GM21576 (cell line): ENCODE data around the gene COPE.
"Not testable (repeated sequence)": the region's sequence is repeated elsewhere in the genome, so short reads cannot be mapped to it uniquely, and the experiment has no call there.

Experiments used
- ATAC-seq: cut with Tn5 transposase; IDR thresholded peaks from one replicate; pipeline ENCODE4 v1.9.1; 2021; ENCODE audit warnings: mild to moderate bottlenecking, moderate library complexity; ENCODE audit not compliant: unreplicated experiment

COPE gene

DNA sequence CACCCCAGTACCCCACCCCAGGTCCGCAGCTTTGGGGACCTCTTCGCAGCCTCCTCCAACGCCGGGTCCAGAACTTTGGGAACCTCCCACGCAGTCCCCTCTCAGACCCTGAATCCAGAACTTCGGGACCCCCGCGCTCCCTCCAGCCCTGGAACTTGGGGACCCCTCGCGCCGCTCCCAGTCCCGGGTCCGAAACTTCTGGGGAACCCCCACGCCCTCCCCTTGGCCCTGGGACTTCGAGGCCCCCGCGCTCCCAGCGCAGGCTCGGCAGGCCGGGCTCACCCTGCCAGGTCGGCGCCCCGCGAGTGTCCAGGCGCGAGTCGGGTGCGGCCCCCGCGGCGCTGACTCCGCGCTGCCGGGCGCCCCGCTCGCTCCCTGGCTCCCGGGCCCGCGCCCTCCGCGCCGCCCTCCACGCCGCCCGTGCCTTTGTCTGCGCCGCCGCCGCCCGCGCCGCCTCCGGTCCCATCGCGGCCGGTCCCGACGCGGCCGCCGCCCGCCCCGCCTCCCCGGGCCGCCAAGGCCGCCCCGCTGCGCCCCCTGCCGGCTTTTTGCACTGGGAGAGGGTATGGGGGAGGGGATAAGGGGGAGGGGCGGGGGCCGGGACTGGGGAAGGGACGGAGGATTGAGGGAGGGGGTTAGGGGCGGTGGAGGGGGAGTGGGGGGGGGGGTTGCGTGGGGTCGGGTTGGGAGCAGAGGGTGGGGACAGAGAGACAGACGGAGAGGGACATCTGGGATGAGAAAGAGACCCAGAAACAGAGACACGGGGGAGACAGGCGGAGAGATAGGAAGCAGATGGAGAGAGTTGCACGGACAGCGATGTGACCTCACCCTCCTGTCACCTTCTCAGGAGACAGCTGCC lies 21.8 kb upstream of the COPE start, which contains the start of gene HOMER3:
HOMER3 (minus strand) TSS at position 449 of the 859 bp plus-strand sequence. CDS start 2,235 bp downstream, outside the sequence.
- ATAC-seq: no peak

DNA sequence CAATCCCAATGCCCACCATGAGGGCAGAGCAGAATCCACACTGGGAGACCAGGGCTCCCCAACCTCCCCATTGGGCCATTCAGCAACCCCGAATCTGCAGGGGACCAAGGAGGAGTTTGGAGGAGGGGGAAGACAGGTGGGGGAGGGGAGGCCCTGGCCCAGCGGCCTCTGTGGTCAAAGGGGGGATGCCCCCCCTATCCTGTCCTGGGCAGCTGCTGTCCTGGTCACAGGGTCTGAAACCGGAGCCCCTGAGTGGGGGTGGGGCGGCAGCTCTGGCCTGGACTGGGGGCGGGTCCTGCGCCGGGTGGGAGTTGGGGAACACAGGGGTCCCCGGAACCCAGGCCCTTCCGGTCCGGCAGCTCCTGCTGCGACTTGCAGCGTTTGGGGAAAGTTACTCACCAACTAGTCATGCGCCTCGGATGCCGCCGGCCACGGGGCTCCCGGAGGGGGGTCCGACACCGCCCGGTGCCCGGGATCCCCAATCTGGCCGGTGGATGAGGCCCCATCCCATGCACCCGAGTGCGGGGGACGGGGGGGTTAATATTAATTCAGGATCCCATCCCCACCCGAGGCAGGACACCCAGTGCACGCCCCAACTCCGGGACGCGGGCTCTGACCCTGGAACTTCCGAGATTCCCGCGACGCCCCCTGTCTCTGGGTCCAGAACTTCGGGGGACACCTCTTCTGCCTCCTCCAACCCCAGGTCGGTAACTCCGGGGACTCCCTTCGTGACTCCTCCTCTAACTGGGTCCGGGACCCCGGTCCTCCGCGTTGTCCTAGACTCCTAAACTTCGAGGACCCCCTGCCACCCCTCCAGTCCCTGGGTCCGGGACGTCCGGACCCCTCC lies 21.0 kb upstream of the COPE start:
- ATAC-seq: no peak

DNA sequence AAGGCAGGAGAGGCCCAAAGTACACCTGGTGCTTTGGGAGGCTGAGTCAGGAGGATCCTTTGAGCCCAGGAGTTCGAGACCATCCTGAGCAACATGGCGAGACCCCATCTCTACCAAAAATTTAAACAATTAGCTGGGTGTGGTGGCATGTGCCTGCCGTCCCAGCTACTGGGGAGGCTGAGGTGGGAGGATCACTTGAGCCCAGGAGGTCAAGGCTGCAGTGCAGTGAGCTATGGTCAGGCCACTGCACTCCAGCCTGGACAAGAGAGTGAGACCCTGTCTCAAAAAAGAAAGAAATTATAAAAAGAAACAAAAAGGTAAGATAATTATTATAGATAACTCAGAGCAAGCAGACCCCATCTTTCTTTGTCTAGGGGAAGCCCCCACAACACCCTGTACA lies 20.0 kb upstream of the COPE start:
- no peak for ATAC-seq

DNA sequence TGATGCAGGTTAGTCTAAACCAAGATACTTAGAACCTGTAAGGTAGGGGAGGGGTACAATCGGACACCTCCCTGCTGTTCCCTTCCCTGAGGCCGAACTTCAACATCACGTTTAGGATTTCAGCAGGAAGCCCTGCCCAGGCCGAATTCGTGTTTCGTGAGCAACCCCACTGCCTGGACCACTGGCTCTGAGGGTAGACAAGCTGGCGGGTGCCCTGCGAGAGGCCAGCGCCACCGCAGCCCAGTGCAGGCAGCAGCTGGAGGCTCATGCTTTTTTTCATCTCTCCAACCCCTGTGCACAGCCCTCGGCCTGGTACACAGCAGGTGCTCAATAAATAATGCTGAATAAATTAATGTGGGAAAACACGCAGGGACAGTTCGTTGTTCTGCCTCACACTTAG lies 14.1 kb upstream of the COPE start:
- ATAC-seq: no peak

DNA sequence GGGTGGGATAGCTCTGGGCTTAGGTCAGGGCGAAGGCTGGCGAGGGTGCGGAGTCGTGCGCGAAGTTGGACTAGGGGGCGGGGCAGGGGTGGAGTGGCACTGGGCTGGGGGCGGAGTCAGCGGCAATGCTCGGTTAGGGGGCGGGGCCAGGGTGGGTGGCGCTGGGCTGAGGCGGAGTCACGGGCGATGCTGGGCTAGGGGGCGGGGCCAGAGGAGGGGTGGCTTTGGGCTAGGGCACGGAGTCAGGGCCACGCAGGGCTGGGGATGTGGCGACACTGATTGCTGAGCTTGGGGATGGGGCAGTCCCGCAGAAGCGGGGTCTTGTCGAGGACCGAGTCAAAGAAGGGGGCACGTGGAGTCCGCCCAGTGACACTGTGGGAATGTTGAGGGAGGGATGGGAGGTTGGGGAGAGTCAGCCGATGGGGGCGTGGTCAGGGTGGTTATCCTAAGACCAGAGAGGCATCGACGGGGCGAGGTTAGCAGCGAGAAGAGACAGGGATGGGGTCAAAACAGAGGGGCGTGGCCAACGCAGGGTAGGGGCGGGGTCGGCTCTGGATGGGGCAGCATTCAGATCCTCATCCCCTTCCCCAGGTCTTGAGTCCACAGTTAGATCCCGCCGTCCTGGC lies 13.1 kb upstream of the COPE start:
- no peak for ATAC-seq

DNA sequence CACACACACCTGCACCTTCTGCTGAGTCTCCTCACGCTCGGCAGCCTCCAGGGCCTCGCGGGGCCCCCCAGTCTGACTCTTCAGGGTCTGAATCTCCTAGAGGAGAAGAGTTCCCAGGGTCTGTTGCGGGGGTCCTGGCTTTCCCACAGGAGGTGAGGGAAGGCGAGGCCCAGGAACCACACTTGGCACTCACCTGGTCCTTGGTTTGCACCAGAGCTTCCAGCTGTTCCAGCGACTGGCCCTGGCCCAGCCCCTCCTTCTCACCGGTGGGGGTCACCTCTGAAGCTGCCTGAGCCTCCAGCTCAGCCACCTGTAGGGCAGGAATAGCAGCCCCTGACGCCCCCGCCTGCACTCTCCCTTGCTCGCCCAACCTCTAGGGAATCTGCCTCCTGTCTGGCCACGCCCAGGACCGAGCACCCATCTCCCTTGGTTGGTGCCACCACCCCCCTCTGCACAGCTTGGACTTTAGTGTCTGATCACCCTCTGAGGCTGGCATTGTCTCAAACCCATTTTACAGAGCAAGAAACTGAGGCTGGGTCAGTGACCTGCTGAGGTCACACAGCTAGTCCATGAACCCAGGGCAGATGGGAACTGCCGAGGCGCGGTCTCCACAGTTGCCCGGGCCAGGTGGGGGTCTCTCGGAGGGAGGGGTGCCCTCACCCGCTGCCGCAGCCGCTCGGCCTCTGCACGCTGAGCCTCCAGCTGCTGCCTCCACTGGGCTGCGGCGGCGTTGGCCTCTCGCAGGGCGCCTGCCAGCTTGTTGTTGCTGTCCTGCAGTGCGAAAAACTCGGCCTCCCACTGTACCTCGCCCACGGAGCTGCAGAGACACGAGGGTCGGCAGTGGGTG lies 12.4 kb upstream of the COPE start:
- ATAC-seq: no peak

DNA sequence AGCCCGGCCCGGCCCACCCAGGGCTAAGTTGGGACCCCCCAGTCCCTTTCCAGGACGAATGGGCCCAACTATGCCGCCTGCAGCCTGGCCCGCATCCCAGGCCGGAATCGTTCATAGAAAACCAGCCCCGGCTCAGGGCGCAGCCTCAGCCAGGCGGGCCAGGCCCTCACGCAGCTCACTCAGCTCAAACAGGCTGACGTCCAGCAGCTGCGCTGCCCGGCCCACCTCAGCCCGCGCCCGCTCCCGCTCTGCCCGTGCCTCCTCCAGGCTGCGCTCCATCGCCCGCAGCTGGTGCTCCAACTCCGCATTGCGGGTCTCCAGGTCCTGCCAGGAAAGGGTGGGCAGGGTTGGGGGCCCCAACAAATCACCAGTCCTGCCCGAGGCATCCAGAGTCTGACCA lies 10.1 kb upstream of the COPE start:
- no peak for ATAC-seq

DNA sequence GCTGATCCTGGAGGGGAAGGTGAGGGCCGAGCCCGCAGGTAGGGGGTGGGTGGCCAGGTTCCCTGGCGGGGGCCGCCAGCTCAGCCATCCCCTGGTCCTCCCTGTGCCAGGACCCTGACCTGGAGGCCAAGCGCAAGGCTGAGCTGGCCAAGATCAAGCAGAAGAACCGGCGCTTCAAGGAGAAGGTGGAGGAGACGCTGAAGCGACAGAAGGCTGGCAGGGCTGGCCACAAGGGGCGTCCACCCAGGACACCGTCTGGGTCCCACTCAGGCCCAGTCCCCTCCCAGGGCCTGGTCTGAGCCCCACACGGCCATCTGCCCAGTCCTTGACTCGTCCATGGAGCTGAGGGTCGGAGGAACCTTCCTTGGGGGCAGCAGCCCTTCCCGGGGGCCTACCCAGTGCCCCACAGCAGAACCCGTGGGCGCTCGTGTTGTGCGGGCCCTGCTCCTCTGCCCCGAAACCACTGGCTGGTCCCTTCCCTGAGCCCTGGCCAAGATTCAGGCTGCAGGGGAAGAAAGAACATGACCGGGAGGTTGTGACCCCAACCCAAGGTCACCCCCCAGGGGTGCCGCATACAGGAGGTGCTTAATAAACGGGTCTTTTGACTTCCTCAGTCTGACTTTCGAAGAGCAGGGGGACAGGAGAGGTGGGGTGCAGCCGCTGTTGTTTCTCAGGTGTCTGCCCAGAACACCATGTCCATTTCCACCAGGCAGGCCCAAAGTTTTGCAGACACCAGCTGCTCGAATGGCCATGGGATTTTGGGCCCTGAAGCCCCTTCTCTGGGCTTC lies 9.0 kb upstream of the COPE start:
- no peak for ATAC-seq

DNA sequence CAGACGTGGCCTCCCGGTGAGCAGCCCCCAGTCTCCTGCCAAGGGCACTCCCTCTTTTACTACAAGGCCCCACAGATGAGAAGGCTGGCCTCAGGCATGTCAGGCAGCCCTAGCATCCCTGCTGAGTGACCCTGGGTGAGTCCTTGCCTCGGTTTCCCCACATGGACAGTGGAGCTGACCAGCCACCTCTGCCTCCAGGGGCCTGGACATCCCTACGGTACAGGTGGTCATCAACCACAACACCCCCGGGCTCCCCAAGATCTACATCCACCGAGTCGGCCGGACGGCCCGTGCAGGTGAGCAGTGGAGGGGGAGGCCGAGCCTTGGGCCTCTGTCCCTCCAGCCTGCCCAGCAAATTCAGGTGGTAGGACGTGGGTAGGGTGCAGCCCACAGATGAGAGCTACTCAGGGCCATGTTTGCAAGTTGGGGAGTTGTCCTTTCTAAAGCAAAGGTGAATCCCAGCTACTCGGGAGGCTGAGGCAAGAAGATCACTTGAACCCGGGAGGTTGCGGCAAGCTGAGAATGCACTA lies 5.6 kb upstream of the COPE start:
- ATAC-seq: no peak

DNA sequence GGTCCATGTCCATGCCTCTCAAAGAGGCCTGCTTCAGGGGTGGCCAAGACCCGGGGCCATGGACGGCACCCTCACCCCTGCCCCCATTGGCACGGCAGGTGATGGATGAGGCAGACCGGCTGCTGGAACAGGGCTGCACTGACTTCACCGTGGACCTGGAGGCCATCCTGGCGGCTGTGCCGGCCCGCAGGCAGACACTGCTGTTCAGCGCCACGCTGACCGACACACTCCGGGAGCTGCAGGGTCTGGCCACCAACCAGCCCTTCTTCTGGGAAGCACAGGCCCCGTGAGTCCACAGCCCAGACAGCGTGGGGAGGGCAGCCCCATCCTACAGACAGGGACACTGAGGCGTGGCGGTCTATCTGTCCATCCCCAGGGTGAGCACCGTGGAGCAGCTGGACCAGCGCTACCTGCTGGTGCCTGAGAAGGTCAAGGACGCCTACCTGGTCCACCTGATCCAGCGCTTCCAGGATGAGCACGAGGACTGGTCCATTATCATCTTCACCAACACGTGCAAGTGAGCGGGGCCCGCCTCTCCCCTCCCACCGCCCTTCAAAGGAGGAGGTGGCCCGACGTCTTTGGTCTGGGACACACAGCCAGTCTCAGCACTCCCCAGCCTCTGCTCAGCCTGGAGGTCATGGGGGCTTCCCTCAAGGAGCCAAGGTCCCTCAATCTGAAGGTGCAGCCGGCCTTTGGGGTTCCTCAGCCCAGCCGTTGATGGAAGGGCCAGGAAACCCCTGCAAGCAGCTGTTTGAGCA lies 3.2 kb upstream of the COPE start:
- no peak for ATAC-seq

DNA sequence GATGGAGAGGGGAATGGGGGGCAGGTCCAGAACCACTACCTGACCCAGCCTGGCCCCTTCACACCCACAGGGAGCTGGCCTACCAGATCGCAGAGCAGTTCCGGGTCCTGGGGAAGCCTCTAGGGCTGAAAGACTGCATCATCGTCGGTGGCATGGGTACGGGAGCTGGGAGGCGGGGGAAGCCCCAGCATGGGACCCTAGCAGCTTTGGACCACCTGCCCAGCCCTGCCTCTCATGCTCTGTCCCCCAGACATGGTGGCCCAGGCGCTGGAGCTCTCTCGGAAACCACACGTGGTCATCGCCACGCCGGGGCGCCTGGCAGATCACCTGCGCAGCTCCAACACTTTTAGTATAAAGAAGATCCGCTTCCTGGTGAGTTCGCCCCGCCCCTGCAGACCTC lies 2.4 kb upstream of the COPE start:
- no peak for ATAC-seq

DNA sequence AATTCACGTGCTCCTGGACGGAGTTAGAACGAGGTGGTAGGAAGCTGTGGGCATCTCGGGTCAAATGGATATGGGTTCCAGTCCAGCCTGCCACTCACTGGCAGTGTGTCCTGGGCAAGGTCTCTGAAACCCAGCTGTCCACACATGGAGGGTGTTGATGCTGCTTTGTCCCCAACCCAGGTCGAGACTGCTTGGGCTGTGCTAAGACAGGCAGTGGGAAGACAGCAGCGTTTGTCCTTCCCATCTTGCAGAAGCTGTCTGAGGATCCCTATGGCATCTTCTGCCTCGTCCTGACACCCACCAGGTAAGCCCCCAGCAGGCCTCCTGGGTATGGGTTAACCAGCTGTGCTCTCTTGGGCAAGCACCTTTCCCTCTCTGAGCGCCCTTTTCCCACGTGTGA lies 1.2 kb upstream of the COPE start:
- no peak for ATAC-seq

DNA sequence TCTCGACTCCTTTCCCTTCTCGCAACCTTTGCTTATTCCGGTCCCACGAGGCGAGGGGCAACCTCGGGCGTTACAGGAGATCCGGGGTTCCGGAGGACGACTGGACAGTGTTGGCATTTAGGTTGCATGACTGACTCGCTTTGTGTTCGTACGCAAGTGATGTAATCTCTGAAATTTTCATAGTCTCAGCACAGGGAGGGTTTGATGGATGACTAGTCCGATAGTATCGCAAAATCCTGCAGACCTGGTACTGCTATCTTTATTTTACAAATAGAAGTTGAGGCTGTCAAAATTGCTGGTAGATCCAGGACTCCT lies 670 bp upstream of the COPE start:
- no peak for ATAC-seq

DNA sequence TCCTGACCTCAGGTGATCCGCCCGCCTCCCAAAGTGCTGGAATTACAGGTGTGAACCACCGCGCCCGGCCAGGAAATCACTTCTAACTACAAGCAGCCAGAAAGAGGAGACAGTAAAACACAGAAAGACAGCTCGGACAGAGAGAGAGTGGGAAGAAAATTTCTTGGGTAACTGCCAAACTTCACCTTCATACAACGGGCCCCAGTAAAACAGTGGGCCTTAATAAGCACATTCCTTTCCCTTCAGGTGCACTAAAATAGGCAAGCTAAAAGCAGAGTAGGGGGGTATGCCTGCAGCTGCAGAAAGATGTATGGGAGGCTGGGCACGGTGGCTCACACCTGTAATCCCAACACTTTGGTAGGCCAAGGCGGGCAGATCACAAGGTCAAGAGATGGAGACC lies 1.6 kb downstream of the COPE start:
- not testable (repeated sequence) for ATAC-seq

DNA sequence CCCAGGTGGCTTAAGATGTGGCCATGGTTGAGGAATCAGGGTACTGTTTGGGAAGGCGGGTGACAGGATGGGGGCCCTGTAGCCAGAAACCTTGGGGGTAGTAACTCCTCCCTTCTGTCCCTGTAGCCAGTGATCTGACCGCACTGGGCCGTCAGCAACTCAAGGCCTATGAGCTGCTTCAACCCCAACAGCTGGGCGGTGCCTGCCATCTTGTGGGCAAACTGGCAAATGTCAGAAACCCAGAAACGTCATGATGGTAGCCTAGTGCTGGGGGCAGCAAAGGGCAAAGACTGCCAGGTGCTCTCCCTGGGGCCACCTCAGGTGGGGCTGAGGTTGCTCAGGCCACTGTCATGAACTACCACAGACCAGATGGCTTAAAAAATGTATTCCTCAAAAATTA lies 3.5 kb downstream of the COPE start:
- ATAC-seq: no peak

DNA sequence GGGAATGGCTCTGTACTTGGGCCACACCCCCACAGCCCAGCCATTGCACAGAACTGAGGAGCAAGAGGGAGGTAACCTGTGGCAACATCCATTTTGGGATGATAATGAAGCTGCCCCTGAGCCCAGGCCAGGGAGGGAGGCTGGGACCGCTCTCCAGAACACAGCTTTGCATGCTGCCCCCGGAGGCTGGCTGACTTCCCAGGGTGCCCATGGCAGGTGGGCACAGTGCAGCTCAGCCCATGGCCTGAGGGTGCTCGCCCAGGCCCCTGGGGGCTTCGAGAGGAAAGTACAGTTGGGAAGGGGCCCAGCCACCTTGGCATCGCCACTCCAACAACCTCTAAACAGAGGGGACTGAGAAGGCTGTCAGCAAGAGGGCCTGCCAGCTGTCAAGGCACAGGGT lies 5.7 kb downstream of the COPE start:
- no peak for ATAC-seq

DNA sequence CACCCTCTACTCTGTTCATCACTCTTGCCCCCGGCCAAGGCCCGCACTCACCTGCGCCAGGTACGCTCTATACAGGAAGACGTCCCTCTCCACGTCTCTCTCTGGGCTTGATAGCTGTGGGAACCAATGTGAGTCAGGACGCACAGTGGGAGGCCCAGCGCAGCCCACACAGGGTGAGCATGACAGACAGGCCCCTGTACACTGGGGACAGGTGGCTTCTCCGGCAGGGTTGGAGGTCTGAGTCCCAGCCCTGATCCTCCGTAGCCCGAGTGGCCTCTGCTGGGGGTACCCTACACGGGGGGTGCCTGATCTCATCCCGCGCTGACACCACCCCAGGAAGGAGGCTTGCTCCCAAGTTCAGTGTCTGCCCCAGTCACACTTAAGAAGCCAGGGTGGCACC lies 6.3 kb downstream of the COPE start:
- no peak for ATAC-seq

DNA sequence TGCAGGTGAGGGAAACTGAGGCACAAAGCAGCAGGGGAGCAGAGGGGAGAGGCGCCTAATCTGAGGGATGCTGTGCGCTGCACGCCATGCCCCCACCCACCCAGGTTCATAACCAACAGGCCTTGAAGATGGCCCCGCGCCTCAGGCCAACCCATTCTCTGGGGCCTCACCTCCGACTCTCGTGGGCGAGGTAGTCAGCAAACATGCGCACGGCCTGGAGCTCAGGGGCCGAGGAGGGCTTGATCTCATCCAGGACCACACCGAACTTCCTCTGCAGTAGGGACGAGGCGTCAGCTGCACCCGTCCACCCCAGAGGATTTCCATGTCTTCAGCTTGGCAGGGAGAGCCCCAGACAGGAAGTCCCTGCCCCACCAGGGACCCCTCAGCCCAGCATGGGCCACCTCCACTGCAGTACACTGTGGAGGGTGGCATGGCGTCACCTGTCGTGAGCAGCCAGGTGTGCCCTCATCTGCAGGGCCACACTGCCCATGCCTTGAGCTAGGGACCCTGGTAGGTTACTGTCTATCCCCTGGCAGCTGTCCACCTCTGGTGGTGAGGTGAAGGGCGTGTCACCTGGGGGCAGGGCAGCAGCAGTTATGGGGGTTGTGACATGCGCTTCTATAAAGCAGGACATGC lies 8.3 kb downstream of the COPE start:
- ATAC-seq: no peak

DNA sequence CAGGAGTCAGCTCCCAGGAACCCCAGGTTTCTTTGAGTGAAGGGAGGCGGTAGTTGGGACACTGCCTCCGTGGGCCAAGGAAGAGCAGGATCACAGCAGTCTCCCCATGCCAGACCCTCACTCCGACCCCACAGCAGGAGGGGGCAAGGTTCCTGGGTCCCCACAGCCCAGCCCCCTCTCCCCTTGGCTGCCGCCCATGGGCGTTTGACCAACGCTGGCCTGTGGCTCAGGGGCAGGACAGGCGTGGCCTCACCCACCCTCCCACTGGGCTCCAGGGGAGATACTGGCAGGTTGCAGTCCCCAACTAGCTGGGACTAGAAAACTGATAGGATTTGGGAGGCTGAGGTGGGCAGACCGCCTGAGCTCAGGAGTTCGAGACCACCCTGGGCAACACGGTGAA lies 9.2 kb downstream of the COPE start:
- no peak for ATAC-seq
